ENCODE results near the gene UBE2L5. TPM values are rescaled to one million over a fixed set of nuclear protein-coding genes. Genes with fewer than 3 reads are reported as not detected.

UBE2L5 gene
- total RNA-seq, 1 experiment from 2014 or later, result not detected

GRCh38 chr13:30477346-30478195 lies 55.3 kb downstream of the UBE2L5 start:
- no peak overlapping the region for H2AFZ ChIP-seq (ENCODE audit: low read length)
- POLR2A ChIA-PET (ENCODE audit: unreplicated experiment), result no interaction called here
- CTCF ChIA-PET, result no interaction called here
- H3K4me1 ChIP-seq (ENCODE audit: insufficient read depth, low read length), result no peaks in the 10 kb centered on the region
- no peak overlapping the region for H3K4me3 ChIP-seq (ENCODE audit: low read length)
- no peaks in the 10 kb centered on the region for H4K20me1 ChIP-seq (ENCODE audit: low read length)
- no TSS peak for BruUV-seq (replicated peaks)
- no peaks in the 10 kb centered on the region for H3F3A ChIP-seq (ENCODE audit: low read length, unreplicated experiment)
- no peaks in the 10 kb centered on the region for H3K79me2 ChIP-seq (ENCODE audit: low read length)
- H3K36me3 ChIP-seq (ENCODE audit: low read depth, low read length), result no peaks in the 10 kb centered on the region
- no peaks in the 10 kb centered on the region for H3K27me3 ChIP-seq (ENCODE audit: low read length)
- intact Hi-C loops (cut with micrococcal nuclease), result no loop called here
- no peak overlapping the region for H3K4me2 ChIP-seq (ENCODE audit: low read length)
- H3K9ac ChIP-seq (ENCODE audit: low read length), result no peak overlapping the region
- DNase-seq (no peak), ATAC-seq (no peak)
- TF ChIP-seq EZH2phosphoT487 (IDR thresholded peaks at IDR 0.05; ENCODE audit: borderline replicate concordance, low read length) (no peak), CTCF (conservative IDR thresholded peaks at IDR 0.05; ENCODE audit: low read depth, low read length) (no peak), EZH2 (IDR thresholded peaks at IDR 0.05; ENCODE audit: low read length, unreplicated experiment) (no peak)
- H3K27ac ChIP-seq (ENCODE audit: low read length), result no peak overlapping the region
- no peaks in the 10 kb centered on the region for H3K9me3 ChIP-seq (ENCODE audit: low read length)
- no peaks in the 10 kb centered on the region for H3K9me2 ChIP-seq (replicated peaks; ENCODE audit: low read length)

Other genes starting within 250 kb of the UBE2L5 start
- 4.1 and 4.3 TPM in 2 replicates for gene KATNAL1, start 114.9 kb upstream of the UBE2L5 start, total RNA-seq (2014; rRNA removed)
- gene HMGB1, start 43.4 kb downstream of the UBE2L5 start, total RNA-seq (2014; rRNA removed), result 497 and 567 TPM in 2 replicates
- gene USPL1, start 195.4 kb downstream of the UBE2L5 start, total RNA-seq (2014; rRNA removed), result 6.0 and 9.0 TPM in 2 replicates

Measured in PC-3 (cell line).